WTC11 (cell line): ENCODE results near the gene KRT76. TPM values are rescaled to one million over a fixed set of nuclear protein-coding genes. Genes with fewer than 3 reads are reported as not detected.

ENCODE experiments used
- ATAC-seq: fragments of 200-7000 bp; cut with Tn5 transposase; 2 replicates; pipeline ENCODE4 v1.10.0; 2021; ENCODE audit warnings: mild to moderate bottlenecking, moderate library complexity
- CTCF ChIA-PET: fragments of 300-600 bp; sonication (Branson Sonifier 250); formaldehyde crosslinking; loops from one replicate; lab custom pipeline; 2021; ENCODE audit warnings: antibody characterized with exemption; lab: Charles Lee
- POLR2A ChIA-PET: fragments of 350-600 bp; sonication (Branson Sonifier 250); formaldehyde crosslinking; loops from one replicate; lab custom pipeline; 2021; ENCODE audit warnings: antibody characterized with exemption; lab: Charles Lee
- DNase-seq: peaks from one replicate; pipeline ENCODE4 v3.0.0; 2021; ENCODE audit warnings: low spot score
- H3K27ac Mint-ChIP-seq: 2 replicates; pipeline ENCODE4 v1.8.0; 2021; ENCODE audit warnings: mixed read lengths
- H3K27me3 Mint-ChIP-seq: 2 replicates; pipeline ENCODE4 v1.8.0; 2021; ENCODE audit warnings: low read depth, mild to moderate bottlenecking, moderate library complexity, mixed read lengths
- H3K36me3 Mint-ChIP-seq: 2 replicates; pipeline ENCODE4 v1.8.0; 2021; ENCODE audit warnings: mixed read lengths
- H3K4me1 Mint-ChIP-seq: 2 replicates; pipeline ENCODE4 v1.8.0; 2022; ENCODE audit warnings: mixed read lengths
- H3K4me3 Mint-ChIP-seq: 2 replicates; pipeline ENCODE4 v1.8.0; 2021; ENCODE audit warnings: mild to moderate bottlenecking, moderate library complexity, mixed read lengths
- H3K9me3 Mint-ChIP-seq: 2 replicates; pipeline ENCODE4 v1.8.0; 2021; ENCODE audit warnings: mixed read lengths
- CDX4 ChIP-seq: fragments of 250-450 bp; sonication (Bioruptor Pico); IDR thresholded peaks from 2 replicates; pipeline ENCODE4 v1.9.0; 2021; ENCODE audit warnings: moderate library complexity, mild to moderate bottlenecking, inconsistent platforms, borderline replicate concordance
- ELF4 ChIP-seq: sonication (generic); formaldehyde crosslinking; IDR thresholded peaks from 2 replicates; pipeline ENCODE4 v1.8.1; 2022; ENCODE audit warnings: low read depth, mild to moderate bottlenecking, moderate library complexity, missing genetic modification reagents
- HMGXB4 ChIP-seq: sonication (generic); formaldehyde crosslinking; IDR thresholded peaks from 2 replicates; pipeline ENCODE4 v1.8.1; 2023; ENCODE audit warnings: mild to moderate bottlenecking, moderate library complexity, missing genetic modification reagents
- IRF1 ChIP-seq: sonication (generic); formaldehyde crosslinking; IDR thresholded peaks from 2 replicates; pipeline ENCODE4 v1.8.0; 2023; ENCODE audit warnings: missing genetic modification reagents
- MAX ChIP-seq: sonication (generic); formaldehyde crosslinking; IDR thresholded peaks from 2 replicates; pipeline ENCODE4 v1.8.0; 2022; ENCODE audit warnings: mild to moderate bottlenecking, missing genetic modification reagents
- NFATC4 ChIP-seq: fragments of 250-450 bp; sonication (Bioruptor Pico); IDR thresholded peaks from 2 replicates; pipeline ENCODE4 v1.9.0; 2021; ENCODE audit warnings: mild to moderate bottlenecking
- NFE2L1 ChIP-seq: sonication (generic); formaldehyde crosslinking; IDR thresholded peaks from 2 replicates; pipeline ENCODE4 v1.8.1; 2023; ENCODE audit warnings: missing genetic modification reagents
- NR2C2 ChIP-seq: sonication (generic); formaldehyde crosslinking; IDR thresholded peaks from 2 replicates; pipeline ENCODE4 v1.8.0; 2022; ENCODE audit warnings: mild to moderate bottlenecking, missing genetic modification reagents
- USF1 ChIP-seq: sonication (generic); formaldehyde crosslinking; IDR thresholded peaks from 2 replicates; pipeline ENCODE4 v1.8.0; 2022; ENCODE audit warnings: mild to moderate bottlenecking, missing genetic modification reagents
- ZBTB43 ChIP-seq: sonication (generic); formaldehyde crosslinking; IDR thresholded peaks from 2 replicates; pipeline ENCODE4 v1.8.1; 2023; ENCODE audit warnings: mild to moderate bottlenecking, missing genetic modification reagents
- ZNF219 ChIP-seq: sonication (generic); formaldehyde crosslinking; IDR thresholded peaks from 2 replicates; pipeline ENCODE4 v1.8.0; 2023; ENCODE audit warnings: missing genetic modification reagents, mild to moderate bottlenecking, borderline replicate concordance
- ZNF671 ChIP-seq: fragments of 250-450 bp; sonication (Bioruptor Pico); IDR thresholded peaks from 2 replicates; pipeline ENCODE4 v1.8.0; 2021; ENCODE audit warnings: mild to moderate bottlenecking
- total RNA-seq: library from RNA; stranded (reverse); gene quantifications from 3 replicates; pipeline ENCODE4 v1.2.3, GENCODE V29; 2021
- TF ChIP-seq, protein P1 (sequence below): sonication (generic); formaldehyde crosslinking; IDR thresholded peaks from 2 replicates; pipeline ENCODE4 v1.8.1; 2022; ENCODE audit warnings: low read depth, mild to moderate bottlenecking, moderate library complexity, missing genetic modification reagents, borderline replicate concordance
- TF ChIP-seq, protein P2 (sequence below): fragments of 250-450 bp; sonication (Bioruptor Pico); IDR thresholded peaks from 2 replicates; pipeline ENCODE4 v2.1.2; 2022; ENCODE audit warnings: mild to moderate bottlenecking, moderate library complexity
- TF ChIP-seq, protein P3 (sequence below): sonication (generic); formaldehyde crosslinking; IDR thresholded peaks from 2 replicates; pipeline ENCODE4 v1.8.0; 2022; ENCODE audit warnings: mild to moderate bottlenecking, missing genetic modification reagents

KRT76 gene
- total RNA-seq, 1 experiment from 2014 or later, result not detected

DNA sequence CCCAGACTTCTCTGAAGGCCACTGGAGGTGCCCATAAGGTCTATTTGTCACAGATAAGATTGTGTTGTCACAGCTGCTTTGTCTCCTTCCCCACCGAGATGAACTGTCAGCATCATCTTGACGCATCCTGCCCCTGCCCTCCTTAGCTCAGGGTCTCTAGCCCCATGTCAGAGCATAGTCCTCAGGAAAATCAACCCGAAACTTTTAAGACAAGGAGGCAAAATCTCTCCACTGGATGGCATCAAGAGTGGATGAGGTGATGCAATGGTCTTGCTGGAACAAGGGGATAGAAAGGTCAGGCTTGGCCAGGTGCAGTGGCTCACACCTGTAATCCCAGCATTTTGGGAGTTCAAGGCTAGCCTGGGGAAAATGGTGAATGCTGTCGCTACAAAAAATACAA lies 48.8 kb upstream of the KRT76 start (continued):
- TF ChIP-seq IRF1 (CRISPR knock-in tag), result no peak
- TF ChIP-seq, protein P1, sequence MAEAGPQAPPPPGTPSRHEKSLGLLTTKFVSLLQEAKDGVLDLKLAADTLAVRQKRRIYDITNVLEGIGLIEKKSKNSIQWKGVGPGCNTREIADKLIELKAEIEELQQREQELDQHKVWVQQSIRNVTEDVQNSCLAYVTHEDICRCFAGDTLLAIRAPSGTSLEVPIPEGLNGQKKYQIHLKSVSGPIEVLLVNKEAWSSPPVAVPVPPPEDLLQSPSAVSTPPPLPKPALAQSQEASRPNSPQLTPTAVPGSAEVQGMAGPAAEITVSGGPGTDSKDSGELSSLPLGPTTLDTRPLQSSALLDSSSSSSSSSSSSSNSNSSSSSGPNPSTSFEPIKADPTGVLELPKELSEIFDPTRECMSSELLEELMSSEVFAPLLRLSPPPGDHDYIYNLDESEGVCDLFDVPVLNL, result no peak

GRCh38 chr12:52824741-52825410 lies 47.7 kb upstream of the KRT76 start:
- Mint-ChIP-seq H3K4me3 (no peak overlapping the region), H3K9me3 (peaks cover 6% of the 10 kb centered on the region), H3K36me3 (no peaks in the 10 kb centered on the region), H3K27me3 (no peaks in the 10 kb centered on the region; the same call in 1 of the 2 replicates), H3K27ac (no peak overlapping the region), H3K4me1 (peaks cover 7% of the 10 kb centered on the region)
- TF ChIP-seq USF1 (CRISPR knock-in tag), result no peak
- no peak for TF ChIP-seq ELF4
- no peak for TF ChIP-seq ZNF219 (CRISPR knock-in tag)
- no peak for TF ChIP-seq ZBTB43 (CRISPR knock-in tag)
- TF ChIP-seq NR2C2 (CRISPR knock-in tag), result no peak
- TF ChIP-seq ZNF671 (CRISPR knock-in tag), result no peak
- no peak for TF ChIP-seq HMGXB4 (CRISPR knock-in tag)
- ATAC-seq (no peak), DNase-seq (no peak)
- CTCF ChIA-PET, result interaction anchor here (1.0 to 1.3 kb wide), 3 partner anchors 20 to 109 kb away, joined by 3 to 4 read pairs (median 4); no protein-coding TSS in a partner anchor
- POLR2A ChIA-PET, result interaction anchor here (0.6 kb wide), 1 partner anchor 20 kb away, joined by 3 read pairs; no protein-coding TSS in a partner anchor

DNA sequence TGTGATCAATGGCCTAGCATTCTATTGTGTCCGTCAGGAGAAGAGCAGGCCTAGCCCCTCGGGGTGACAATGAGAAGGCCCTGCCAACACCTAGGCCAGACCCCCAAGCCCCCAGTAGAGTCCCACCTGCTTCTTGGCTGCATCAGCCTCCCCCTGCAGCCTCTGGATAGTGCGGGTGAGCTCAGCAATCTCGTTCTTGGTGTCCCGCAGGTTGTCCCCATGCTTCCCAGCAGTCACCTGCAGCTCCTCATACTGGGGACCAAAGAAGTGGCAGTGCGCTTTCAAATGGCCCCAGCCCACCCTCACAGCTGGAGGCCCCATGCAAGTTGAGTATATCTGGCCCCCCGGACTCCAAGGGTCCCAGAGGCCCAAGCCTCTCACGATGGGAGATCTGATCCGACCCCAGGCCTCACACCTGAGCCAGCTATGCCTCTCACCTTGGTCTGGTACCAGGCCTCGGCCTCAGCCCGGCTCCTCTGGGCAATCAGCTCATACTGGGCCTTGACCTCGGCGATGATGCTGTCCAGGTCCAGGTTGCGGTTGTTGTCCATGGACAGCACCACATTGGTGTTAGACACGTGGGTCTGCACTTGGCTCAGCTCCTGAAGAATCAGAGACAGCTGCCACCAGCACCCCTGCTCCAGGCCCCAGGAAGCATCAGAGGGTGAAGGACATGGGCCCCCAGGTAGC lies 46.8 kb upstream of the KRT76 start:
- Mint-ChIP-seq H3K36me3 (no peaks in the 10 kb centered on the region), H3K9me3 (peaks cover 6% of the 10 kb centered on the region), H3K4me1 (peaks cover 7% of the 10 kb centered on the region), H3K27me3 (no peaks in the 10 kb centered on the region; the same call in 1 of the 2 replicates), H3K4me3 (no peak overlapping the region), H3K27ac (no peak overlapping the region)
- ChIA-PET CTCF (interaction anchor here (0.9 kb wide), 1 partner anchor 157 kb away, joined by 4 read pairs; no protein-coding TSS in a partner anchor), POLR2A (interaction anchor here (0.6 kb wide), 1 partner anchor 19 kb away, joined by 3 read pairs; no protein-coding TSS in a partner anchor)
- TF ChIP-seq, protein P2, sequence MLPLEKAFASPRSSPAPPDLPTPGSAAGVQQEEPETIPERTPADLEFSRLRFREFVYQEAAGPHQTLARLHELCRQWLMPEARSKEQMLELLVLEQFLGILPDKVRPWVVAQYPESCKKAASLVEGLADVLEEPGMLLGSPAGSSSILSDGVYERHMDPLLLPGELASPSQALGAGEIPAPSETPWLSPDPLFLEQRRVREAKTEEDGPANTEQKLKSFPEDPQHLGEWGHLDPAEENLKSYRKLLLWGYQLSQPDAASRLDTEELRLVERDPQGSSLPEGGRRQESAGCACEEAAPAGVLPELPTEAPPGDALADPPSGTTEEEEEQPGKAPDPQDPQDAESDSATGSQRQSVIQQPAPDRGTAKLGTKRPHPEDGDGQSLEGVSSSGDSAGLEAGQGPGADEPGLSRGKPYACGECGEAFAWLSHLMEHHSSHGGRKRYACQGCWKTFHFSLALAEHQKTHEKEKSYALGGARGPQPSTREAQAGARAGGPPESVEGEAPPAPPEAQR (CRISPR knock-in tag), result no peak
- no peak for TF ChIP-seq CDX4 (CRISPR knock-in tag)
- TF ChIP-seq, protein P3, sequence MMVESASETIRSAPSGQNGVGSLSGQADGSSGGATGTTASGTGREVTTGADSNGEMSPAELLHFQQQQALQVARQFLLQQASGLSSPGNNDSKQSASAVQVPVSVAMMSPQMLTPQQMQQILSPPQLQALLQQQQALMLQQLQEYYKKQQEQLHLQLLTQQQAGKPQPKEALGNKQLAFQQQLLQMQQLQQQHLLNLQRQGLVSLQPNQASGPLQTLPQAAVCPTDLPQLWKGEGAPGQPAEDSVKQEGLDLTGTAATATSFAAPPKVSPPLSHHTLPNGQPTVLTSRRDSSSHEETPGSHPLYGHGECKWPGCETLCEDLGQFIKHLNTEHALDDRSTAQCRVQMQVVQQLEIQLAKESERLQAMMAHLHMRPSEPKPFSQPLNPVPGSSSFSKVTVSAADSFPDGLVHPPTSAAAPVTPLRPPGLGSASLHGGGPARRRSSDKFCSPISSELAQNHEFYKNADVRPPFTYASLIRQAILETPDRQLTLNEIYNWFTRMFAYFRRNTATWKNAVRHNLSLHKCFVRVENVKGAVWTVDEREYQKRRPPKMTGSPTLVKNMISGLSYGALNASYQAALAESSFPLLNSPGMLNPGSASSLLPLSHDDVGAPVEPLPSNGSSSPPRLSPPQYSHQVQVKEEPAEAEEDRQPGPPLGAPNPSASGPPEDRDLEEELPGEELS (CRISPR knock-in tag), result no peak
- TF ChIP-seq NFATC4 (CRISPR knock-in tag), result no peak
- TF ChIP-seq NFE2L1 (CRISPR knock-in tag), result no peak
- no peak for TF ChIP-seq MAX (CRISPR knock-in tag)
- ATAC-seq, result no peak
- DNase-seq, result no peak
